ENCODE results near the gene SNTA1. TPM values are rescaled to one million over a fixed set of nuclear protein-coding genes. Genes with fewer than 3 reads are reported as not detected.

SNTA1 gene
- total and polyA plus RNA-seq, 9 of the 15 experiments (the other 6 are each of a cell fraction or from before 2014, with no cell fraction given): 1.2 to 40.8 (median 20.3) TPM

DNA sequence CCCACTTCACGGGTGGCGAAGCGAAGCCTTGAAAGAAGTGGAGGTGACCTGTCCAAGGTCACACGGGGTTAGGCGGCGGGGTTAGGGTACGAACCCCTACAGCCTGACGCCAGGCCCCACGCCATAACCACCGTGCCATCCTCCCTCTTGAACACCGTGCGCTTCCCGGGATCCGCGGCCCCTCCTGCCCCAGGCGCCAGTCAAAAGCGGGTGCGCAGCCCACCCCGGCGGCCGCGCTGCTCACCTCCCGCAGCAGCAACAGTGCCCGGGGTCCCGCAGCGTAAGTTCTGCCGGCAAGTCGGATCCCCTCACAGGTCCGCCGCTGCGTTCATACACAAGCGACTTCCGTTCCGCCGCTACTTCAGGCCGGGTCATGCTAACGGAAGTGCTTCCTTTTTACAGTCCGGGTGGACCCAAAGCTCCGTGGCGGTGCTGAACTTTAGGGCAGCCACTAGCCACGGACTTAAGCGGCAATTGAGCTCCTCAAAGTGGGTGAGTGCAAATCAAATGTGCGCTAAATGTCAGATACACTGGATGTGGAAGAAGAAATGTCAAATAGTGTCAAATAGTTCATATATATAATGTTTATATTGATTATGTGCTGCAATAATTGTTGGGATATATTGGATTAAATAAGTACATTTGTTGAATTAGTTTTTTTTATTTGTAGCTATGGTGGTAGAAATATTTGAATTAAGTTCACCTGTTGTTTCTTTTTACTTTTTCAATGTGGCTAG, 42.2 kb downstream of the SNTA1 start, which contains the start of gene CDK5RAP1 (continued):
- TF ChIP-seq, protein P1, sequence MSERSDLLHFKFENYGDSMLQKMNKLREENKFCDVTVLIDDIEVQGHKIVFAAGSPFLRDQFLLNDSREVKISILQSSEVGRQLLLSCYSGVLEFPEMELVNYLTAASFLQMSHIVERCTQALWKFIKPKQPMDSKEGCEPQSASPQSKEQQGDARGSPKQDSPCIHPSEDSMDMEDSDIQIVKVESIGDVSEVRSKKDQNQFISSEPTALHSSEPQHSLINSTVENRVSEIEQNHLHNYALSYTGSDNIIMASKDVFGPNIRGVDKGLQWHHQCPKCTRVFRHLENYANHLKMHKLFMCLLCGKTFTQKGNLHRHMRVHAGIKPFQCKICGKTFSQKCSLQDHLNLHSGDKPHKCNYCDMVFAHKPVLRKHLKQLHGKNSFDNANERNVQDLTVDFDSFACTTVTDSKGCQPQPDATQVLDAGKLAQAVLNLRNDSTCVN (CRISPR knock-in tag; IDR thresholded peaks at IDR 0.05): no peak
- TF ChIP-seq, protein P2, sequence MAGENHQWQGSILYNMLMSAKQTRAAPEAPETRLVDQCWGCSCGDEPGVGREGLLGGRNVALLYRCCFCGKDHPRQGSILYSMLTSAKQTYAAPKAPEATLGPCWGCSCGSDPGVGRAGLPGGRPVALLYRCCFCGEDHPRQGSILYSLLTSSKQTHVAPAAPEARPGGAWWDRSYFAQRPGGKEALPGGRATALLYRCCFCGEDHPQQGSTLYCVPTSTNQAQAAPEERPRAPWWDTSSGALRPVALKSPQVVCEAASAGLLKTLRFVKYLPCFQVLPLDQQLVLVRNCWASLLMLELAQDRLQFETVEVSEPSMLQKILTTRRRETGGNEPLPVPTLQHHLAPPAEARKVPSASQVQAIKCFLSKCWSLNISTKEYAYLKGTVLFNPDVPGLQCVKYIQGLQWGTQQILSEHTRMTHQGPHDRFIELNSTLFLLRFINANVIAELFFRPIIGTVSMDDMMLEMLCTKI (IDR thresholded peaks at IDR 0.05; ENCODE audit: partially characterized antibody): no peak
- TF ChIP-seq DPF2 (IDR thresholded peaks at IDR 0.05) (peak; percentile 65), ZNF3 (CRISPR knock-in tag; IDR thresholded peaks at IDR 0.05) (no peak), ZFPM2 (CRISPR knock-in tag; IDR thresholded peaks at IDR 0.05) (no peak), KLF13 (tag; IDR thresholded peaks at IDR 0.05; ENCODE audit: borderline replicate concordance, low read depth) (peak; percentile 46; the same call in 1 of the 2 replicates), CBFB (CRISPR knock-in tag; IDR thresholded peaks at IDR 0.05) (no peak), SREBF1 (IDR thresholded peaks at IDR 0.05; ENCODE audit: borderline replicate concordance, low read depth, low read length) (peak; percentile 31; the same call in 1 of the 2 replicates), GTF2F1 (IDR thresholded peaks at IDR 0.05; ENCODE audit: low read depth, low read length) (no peak), RUNX1 (IDR thresholded peaks at IDR 0.05; ENCODE audit: low read depth) (no peak), NCOA4 (IDR thresholded peaks at IDR 0.05; ENCODE audit: partially characterized antibody) (no peak), FUS (optimal IDR thresholded peaks at IDR 0.05; ENCODE audit: low read depth, low read length) (no peak), SAFB2 (IDR thresholded peaks at IDR 0.05; ENCODE audit: borderline replicate concordance, low read depth, low read length, severe bottlenecking) (no peak), NCOA1 (IDR thresholded peaks at IDR 0.05; ENCODE audit: low read depth) (peak; percentile 99), RBM15 (IDR thresholded peaks at IDR 0.05; ENCODE audit: insufficient read depth, low read length) (no peak), CHD2 (IDR thresholded peaks at IDR 0.05; ENCODE audit: low read depth, low read length) (no peak), ARNT (IDR thresholded peaks at IDR 0.05) (peak in 1 of 2 experiments; percentile 82; a peak in 1 of 4 replicates), CXXC5 (CRISPR knock-in tag; IDR thresholded peaks at IDR 0.05) (peak; percentile 90), ZNF408 (CRISPR knock-in tag; IDR thresholded peaks at IDR 0.05; ENCODE audit: low read depth) (no peak), POLR2A (conservative IDR thresholded peaks at IDR 0.05) (peak; percentile 90), SNIP1 (IDR thresholded peaks at IDR 0.05; ENCODE audit: low read depth) (no peak), MAZ (CRISPR knock-in tag; conservative IDR thresholded peaks at IDR 0.05 in 1 of 2, IDR thresholded peaks at IDR 0.05 in 1 of 2) (peak in 1 of 2 experiments; percentile 89; a peak in 2 of 4 replicates), DACH1 (IDR thresholded peaks at IDR 0.05; ENCODE audit: partially characterized antibody) (no peak)
- TF ChIP-seq, protein P3, sequence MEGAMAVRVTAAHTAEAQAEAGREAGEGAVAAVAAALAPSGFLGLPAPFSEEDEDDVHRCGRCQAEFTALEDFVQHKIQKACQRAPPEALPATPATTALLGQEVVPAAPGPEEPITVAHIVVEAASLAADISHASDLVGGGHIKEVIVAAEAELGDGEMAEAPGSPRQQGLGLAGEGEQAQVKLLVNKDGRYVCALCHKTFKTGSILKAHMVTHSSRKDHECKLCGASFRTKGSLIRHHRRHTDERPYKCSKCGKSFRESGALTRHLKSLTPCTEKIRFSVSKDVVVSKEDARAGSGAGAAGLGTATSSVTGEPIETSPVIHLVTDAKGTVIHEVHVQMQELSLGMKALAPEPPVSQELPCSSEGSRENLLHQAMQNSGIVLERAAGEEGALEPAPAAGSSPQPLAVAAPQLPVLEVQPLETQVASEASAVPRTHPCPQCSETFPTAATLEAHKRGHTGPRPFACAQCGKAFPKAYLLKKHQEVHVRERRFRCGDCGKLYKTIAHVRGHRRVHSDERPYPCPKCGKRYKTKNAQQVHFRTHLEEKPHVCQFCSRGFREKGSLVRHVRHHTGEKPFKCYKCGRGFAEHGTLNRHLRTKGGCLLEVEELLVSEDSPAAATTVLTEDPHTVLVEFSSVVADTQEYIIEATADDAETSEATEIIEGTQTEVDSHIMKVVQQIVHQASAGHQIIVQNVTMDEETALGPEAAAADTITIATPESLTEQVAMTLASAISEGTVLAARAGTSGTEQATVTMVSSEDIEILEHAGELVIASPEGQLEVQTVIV (CRISPR knock-in tag; IDR thresholded peaks at IDR 0.05; ENCODE audit: borderline replicate concordance): no peak
- TF ChIP-seq, protein P4, sequence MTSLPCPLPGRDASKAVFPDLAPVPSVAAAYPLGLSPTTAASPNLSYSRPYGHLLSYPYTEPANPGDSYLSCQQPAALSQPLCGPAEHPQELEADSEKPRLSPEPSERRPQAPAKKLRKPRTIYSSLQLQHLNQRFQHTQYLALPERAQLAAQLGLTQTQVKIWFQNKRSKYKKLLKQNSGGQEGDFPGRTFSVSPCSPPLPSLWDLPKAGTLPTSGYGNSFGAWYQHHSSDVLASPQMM (CRISPR knock-in tag; IDR thresholded peaks at IDR 0.05): no peak
